ENCODE data around the gene SBSN.

GRCh38 chr19:35493971-35494370, 34.1 kb downstream of the SBSN start:
- TF ChIP-seq POLR2AphosphoS5 (IDR thresholded peaks at IDR 0.05; ENCODE audit: low read depth, low read length) = no peak
- TF ChIP-seq CTCF (IDR thresholded peaks at IDR 0.05) = no peak
- no peak for TF ChIP-seq TCF7L2 (IDR thresholded peaks at IDR 0.05; ENCODE audit: low read depth, low read length)

Measured in Panc1 (cell line).